GM18861 (cell line): ENCODE measurements around the gene ZNF451.
"Not testable (repeated sequence)": the region's sequence is repeated elsewhere in the genome, so short reads cannot be mapped to it uniquely, and the experiment has no call there.

Experiments
- ATAC-seq: cut with Tn5 transposase; IDR thresholded peaks from one replicate; pipeline ENCODE4 v1.9.1; 2021; ENCODE audit not compliant: unreplicated experiment

The ZNF451 gene

GRCh38 chr6:57091375-57091774 is 1.4 kb downstream of the ZNF451 start:
- not testable (repeated sequence) for ATAC-seq

DNA sequence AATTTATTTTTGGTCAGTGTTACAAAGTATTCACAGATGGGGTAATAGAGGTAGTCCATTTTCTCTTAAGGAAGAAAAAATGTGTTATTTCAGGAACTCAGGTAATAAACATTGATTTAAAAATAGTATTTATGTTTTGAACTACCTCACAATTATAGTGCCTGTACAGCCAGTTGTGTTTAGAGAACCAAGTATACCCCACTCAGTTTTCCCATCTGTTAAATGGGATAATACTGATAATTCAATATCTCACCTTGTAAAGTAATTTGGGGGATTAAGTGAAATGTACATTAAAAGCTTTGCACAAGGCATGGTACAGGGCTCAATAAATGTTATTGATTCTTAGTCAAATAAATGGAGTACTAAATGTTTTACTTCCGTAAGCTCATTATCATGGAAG is 4.7 kb downstream of the ZNF451 start:
- no peak for ATAC-seq

DNA sequence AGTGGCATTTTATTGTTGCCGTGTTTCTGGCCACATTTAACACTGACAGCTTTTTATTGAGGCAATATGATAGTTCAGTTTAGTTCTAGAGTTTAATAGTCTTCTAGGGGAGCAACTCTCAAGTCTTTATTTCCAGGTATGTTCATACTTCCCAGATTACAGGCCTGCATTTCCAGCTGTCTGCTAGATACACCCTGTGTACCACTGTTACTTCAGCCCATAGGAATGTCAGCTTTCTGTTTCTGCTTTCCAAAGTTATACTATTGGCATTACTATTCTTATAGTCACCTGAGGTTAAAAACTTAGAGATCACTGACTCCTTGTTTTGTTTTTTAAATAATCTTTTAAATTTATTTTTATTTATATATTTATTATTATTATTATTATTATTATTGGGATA is 7.6 kb downstream of the ZNF451 start:
- no peak for ATAC-seq

GRCh38 chr6:57102976-57103375 is 13.0 kb downstream of the ZNF451 start:
- ATAC-seq, result no peak

- no peak for ATAC-seq
These were observed 14.3 kb downstream of the ZNF451 start for GRCh38 chr6:57104336-57104735.

DNA sequence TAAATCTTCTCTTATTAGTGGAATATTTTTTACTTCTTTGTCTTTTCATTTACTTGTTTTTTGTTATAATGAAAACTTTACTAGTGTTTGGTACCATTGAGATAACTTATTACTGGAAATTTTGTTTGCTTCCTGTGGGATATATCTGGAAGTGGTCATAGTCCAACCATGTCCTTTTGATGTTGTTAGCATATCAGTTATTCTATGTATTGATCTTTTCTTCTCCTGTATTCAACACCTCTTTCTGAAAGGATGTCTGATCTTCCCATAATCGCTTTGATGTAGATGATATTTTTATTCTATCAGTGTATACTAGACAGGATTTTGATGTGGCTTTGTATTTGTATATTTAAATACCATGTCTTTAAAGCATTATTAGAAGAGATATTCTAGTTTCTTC is 17.0 kb downstream of the ZNF451 start:
- no peak for ATAC-seq

DNA sequence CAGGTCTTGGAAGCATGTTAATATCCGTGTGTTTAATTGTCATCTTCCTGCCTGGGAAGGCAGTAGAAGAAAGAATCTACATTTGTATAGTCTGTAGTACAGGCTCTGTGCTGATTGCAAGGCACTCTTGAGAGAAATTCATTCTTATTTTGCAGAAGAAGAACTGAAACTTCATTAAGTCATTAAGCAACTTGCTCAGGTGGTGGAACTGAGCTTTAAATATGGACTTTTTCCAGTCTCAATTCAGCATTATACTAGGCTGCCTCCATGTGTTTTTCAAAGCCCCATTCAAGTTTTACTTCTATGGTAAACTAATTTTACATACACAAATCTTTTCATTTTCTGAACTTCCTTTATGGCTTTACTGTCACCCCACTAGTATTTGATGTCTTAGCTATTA is 18.7 kb downstream of the ZNF451 start:
- peak; percentile 89 for ATAC-seq

DNA sequence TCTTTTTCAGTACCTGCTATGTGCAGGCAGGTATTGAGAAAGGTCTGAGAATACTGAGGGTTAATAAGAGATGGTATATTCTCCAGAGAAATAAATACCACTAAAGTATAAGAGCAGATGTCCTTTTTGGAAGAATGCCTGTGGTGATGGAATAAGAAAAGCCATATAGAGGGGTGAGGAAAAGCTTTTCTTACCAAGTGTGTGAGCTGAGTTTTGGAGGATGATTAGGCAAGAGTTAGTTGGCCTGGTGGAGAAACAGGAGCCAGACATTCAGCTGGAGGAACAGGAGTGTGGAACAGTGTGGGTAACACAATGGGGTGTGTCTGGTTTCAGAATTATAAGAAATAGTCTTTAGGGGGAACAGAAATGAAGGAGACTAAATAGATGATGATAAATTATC is 19.9 kb downstream of the ZNF451 start:
- no peak for ATAC-seq

DNA sequence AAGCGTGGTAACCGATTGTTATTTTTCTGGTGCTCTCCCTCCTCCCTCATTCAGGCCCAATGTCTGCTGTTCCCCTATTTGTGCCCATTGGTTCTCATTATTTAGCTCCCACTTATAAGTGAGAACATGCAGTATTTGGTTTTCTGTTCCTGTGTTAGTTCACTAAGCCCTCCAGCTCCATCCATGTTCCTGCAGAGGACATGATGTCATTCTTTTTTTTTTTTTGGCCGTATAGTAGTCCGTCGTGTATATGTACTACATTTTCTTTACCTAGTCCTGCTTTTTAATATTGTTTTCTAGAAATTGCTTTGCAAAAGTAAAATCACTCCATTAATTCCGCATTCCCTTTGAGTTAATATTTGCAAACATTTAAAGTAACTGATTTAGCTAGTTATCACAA is 23.1 kb downstream of the ZNF451 start:
- no peak for ATAC-seq

DNA sequence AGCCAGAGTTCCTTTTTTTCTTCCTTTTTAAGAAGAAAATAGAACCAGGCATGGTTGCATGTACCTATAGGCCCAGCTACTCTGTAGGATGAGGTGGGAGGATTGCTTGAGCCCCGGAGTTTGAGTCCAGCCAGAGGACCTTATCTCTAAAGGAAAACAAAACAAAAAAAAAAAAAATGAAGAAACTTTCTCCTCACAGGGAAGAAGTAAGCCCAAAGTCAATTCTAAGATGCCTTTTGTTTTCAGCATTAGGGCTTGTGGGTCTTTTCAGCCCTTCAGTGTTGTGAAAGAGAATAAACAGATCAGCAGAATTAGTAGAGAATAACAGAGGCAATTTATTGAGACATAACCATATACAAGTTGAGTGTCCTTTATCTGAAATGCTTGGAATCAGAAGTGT is 26.8 kb downstream of the ZNF451 start:
- no peak for ATAC-seq

DNA sequence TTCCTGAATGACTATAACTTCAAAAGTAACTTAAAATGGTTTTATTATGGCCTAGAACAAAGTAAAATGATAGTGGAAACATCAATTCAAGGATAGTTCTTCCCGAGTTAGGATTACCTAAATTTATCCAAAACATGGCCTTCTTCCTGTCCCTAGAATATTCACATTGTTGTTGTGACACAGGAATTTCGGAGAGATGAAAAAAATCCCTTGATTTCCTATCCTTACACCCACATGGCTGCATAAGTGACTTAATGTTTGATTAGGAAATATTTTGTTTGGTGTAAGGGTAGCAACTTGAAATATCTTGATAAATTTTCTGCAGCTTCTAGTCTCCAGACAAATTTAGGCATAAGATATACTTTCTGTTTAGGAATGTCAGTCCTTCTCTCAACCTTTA is 27.8 kb downstream of the ZNF451 start:
- no peak for ATAC-seq

- ATAC-seq, result no peak
These were observed 33.1 kb downstream of the ZNF451 start for GRCh38 chr6:57123111-57123510.

GRCh38 chr6:57127763-57128162 is 37.8 kb downstream of the ZNF451 start:
- no peak for ATAC-seq

- ATAC-seq, result no peak
These were observed 40.7 kb downstream of the ZNF451 start for GRCh38 chr6:57130661-57131177.

GRCh38 chr6:57134954-57135353 is 45.0 kb downstream of the ZNF451 start:
- no peak for ATAC-seq

DNA sequence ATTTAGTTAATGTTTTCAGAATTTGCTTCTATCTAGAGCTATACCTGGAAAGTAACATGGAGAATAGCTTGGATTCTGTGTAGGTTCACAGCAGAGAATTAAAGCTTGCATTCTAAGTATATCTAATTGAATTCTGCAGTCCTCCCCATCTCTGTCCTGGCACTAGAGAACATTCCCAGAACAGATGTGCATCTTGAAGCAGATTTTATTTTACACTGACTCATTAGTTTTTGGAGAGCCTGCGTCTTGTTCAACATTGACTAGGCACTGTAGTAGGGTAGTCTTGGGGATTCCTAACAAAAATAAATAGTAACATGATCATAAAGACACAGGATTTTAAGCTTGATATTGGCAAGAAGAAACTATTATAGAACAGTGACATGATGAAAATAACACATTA is 45.9 kb downstream of the ZNF451 start:
- ATAC-seq, result no peak

DNA sequence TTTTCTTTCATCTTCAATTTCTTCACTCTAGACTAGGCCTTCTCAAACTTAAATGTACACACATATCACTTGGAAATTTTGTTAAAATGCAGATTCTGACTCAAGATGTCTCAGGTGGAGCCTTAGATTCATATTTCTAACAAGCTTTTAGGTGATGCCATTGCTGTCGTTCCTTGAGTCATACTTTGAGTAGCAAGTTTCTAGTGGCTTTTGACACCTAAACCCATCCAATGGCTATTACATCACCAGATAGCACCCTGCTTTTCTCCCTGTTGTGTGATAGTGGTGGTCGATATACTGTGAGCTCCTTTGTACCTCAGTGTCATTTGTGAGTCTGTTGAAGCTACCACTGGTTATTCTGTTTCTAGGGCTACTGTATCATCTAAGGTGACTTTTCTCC is 47.4 kb downstream of the ZNF451 start:
- no peak for ATAC-seq

DNA sequence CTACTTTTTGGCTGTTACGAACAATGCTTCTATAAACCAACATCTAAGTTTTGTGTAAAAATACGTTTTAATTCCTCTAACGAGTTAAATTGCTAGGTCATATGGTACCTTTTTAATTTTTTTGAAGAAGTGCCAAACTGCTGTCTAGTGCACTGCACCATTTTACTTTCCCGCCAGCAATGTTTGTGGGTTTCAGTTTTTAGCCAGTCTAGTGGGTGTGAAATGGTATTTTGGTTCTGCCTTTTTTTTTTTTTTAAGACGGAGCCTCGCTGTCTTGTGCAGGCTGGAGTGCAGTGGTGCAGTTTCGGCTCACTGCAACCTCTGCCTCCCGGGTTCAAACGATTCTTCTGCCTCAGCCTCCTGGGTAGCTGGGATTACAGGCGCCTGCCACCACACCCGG is 48.0 kb downstream of the ZNF451 start:
- ATAC-seq, result no peak

DNA sequence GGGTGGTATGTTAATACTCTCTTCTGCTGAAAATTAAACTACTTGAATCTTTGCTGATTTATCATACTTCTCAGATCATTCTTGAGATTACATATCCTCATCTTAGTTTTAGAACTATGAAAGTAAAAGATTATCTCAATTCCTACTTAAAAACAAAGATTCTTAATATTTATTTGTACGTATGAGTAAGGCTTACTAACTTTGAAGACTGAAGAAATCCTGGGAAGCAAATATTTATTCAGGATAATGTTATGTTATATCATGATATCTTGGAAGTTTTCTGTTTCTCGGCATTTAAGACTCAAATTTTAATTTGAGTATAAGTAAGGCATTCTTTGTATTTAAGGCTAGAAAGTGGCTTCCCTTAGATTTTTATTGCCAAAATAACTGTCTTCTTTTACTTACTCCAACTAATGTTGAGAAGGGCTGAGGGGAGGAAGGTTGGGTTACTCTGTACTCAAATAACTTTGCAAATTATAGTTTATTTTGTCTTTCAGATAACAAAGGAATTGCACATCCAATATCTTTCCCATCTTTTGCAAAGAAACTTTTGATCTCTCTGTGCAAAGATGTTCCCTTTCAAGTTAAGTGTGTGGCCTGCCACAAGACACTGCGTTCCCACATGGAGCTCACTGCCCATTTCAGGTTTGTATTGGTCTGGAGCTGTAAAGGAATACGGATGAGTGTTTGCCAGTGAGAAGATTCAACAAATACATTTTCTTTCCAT is 51.6 kb downstream of the ZNF451 start:
- ATAC-seq, result no peak

GRCh38 chr6:57142178-57142525 is 52.2 kb downstream of the ZNF451 start:
- ATAC-seq, result no peak

- ATAC-seq, result no peak
These were observed 53.7 kb downstream of the ZNF451 start for GRCh38 chr6:57143690-57144089.

- no peak for ATAC-seq
These were observed 57.4 kb downstream of the ZNF451 start for GRCh38 chr6:57147401-57147800.
